GM12801 (cell line): ENCODE results near the gene PRSS53.

Experiments
- CTCF ChIP-seq: IDR thresholded peaks from one replicate; pipeline ENCODE4 v1.5.1; 2011; ENCODE audit warnings: control low read depth; ENCODE audit not compliant: insufficient read length; ENCODE audit errors: extremely low read depth

PRSS53 gene

GRCh38 chr16:31033709-31034492, 54.8 kb downstream of the PRSS53 start:
- TF ChIP-seq CTCF, result no peak
